GM19238 (cell line): ENCODE measurements around the gene TIE1.
A peak's percentile ranks its signal among the peaks of the same experiment; 100 is the strongest.

ENCODE experiments used
- DNase-seq: peaks from one replicate; pipeline ENCODE4 v3.0.0; 2011; ENCODE audit warnings: low spot score; ENCODE audit not compliant: insufficient read length

Gene TIE1

DNA sequence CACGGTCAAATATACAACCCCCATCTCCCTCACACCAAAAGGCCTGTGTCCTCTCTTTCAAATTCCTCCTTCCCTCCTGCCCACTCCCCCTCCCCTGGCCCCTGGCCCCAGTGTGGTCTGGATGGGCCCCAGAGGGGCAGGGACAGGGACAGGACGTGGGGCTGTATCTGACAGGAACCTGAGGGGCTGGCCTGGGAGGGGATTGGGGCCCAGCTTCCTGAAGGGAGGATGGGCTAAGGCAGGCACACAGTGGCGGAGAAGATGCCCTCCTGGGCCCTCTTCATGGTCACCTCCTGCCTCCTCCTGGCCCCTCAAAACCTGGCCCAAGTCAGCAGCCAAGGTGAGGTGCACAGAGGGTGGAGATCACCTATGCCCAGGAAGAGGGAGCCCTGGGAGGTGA lies 36.8 kb downstream of the TIE1 start, which contains the start of gene MPL:
Gene MPL (plus strand): TSS at position 231 of the 400 bp plus-strand sequence. CDS start 31 bp downstream, at position 262.
- DNase-seq = no peak

DNA sequence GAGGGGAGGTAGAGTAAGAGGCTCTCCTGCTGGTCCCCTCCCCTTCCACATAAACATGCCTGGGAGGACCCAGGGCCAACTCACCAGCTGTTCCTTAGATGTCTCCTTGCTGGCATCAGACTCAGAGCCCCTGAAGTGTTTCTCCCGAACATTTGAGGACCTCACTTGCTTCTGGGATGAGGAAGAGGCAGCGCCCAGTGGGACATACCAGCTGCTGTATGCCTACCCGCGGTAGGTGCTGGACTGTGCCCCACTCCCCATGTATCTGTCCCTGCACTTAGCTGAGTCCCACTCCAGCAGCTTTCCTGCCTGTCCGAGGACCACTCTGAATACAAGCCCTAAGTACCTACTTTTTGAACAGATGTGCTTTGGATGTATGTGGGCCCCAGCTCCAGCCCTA lies 37.2 kb downstream of the TIE1 start:
- DNase-seq = no peak

DNA sequence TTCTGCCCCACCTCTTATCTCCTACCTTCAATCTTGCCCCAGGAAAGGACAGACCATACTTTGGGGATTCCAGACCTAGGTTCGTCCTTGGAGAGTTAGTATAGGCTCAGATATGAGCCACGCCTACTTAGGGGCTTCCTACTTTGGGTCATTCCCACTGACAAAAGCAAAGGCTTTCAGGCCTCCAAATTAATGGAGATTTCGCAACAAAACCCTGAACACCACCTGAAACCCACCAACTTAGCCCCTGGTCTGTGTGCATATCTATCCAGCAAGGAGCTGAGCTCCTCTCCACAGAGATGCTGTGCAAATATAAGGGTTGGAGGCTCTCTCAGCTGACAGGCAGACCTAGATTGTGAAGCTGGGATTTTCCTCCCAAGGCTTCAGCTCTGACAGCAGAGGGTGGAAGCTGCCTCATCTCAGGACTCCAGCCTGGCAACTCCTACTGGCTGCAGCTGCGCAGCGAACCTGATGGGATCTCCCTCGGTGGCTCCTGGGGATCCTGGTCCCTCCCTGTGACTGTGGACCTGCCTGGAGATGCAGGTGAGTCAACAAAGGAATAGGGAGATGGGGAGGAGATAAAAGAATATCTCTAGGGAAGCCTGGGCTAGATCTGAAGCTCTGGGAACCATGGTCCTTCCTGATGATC lies 38.9 kb downstream of the TIE1 start:
- no peak for DNase-seq

DNA sequence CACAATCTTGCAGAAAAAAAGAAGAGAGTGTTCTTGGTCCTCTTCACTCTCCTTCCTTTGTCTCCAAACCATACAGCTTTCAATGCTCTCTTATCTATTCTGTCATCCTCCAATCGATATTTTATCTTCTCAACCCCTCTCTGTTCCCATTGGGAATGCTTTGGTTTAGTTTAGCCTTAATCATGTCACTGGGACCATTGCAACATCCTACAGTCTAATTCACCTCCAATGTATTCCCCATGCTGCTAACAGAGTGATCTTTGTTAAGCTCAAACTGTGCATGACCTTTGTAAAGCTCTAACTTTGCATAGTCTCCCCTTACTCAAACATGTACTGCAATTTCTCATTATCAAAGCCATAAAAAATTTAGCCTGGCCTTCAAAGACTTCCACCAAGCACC lies 39.8 kb downstream of the TIE1 start:
- no peak for DNase-seq

DNA sequence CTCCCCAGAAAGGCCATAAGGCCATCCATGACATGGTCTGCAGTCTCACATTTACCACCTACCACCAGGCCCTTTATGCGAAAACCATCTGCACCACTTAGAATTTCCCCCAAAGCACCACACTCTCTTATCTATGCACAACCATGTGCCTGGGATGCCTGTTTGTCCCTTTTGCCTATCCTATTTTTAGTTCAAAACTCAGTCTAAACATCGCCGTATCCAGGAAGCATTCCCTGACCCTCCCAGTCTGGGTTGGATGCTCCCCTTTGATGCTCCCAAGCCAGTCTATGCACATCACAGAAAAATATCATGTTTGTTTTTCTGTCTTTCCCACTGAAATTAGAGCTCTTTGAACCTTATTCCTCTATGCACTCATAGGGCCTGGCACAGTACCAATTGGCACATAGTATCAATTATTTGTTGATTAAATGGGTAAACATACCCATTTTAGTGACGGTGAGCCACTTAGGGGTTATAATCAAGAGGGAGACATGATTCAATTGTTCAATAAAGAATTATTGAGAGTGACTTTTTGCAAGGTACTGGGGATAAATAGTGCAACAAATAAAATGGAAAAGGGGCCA lies 43.6 kb downstream of the TIE1 start:
- DNase-seq = no peak

DNA sequence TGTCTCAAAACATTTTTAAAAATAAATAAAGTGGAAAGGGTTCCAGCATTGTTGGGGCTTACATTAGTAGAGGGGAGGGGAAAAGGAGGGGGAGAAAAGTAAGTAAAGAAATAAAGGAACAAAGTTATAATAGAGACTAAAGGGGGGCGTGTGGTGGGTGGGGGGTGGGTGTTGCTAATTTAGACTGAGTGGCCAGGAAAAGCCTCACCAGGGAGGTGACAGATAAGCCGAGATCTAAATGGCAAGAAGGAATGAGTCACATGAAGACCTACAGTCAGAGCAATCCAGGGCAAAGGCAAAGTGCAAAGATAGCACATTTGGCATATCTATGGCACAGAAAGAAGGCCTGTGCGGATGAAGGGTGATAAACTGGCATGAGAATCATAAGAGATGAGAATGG lies 44.3 kb downstream of the TIE1 start:
- no peak for DNase-seq

DNA sequence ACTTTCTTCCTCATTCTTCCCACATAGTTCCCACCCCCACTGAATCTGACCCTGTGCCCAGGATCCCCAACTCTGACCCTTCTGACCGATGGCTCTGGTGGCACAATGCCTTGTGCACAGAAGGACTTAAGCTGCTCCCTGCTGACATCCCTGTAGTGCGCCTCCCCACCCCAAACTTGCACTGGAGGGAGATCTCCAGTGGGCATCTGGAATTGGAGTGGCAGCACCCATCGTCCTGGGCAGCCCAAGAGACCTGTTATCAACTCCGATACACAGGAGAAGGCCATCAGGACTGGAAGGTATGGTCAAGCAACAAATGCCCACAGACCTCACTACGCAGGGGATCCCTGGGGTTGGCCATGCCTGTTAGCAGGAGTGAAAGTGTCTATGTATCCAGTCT lies 45.9 kb downstream of the TIE1 start:
- DNase-seq = no peak

DNA sequence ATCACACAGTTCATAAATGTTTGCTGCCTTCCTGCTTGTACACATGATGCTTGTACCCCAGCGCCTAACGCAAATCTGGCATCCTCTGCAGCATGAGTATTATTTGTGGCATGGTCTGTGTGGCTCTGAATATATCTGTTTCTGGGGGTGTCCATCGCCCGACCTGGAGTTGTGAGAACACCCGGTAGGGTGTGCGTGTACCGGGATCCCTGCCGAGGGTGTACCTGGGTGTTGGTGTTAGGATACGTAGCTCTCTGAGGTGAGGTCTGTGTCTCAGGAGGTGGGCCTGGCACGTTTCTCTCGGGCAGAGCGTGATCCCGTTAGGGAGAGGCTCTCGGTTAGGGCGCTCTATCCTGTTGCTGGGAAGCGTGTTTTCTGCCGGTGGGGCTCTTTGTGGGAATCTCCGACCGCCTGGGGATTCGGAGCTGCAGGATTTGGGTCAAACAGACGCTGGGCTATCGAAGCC lies 47.6 kb downstream of the TIE1 start:
- no peak for DNase-seq

DNA sequence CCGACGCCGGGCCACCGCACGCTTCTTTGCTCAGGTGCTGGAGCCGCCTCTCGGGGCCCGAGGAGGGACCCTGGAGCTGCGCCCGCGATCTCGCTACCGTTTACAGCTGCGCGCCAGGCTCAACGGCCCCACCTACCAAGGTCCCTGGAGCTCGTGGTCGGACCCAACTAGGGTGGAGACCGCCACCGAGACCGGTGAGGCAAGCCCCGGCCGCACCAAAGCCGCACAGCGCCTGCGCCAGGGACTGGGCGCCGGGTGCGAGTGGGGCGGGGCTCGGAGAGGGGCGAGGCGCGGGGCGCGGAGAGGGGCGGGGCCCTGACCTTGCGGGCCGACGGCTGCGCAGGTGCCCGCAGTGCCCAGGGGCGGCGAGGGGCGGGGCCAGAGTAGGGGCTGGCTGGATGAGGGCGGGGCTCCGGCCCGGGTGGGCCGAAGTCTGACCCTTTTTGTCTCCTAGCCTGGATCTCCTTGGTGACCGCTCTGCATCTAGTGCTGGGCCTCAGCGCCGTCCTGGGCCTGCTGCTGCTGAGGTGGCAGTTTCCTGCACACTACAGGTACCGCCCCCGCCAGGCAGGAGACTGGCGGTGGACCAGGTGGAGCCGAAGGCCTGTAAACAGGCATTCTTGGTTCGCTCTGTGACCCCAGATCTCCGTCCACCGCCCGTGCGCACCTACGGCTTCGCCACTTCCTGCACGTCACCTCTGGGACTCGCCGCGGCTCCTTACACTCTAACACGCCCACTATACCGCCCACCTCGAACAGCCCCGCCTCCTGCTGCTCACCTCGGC lies 48.2 kb downstream of the TIE1 start:
- peak; percentile 35 for DNase-seq

DNA sequence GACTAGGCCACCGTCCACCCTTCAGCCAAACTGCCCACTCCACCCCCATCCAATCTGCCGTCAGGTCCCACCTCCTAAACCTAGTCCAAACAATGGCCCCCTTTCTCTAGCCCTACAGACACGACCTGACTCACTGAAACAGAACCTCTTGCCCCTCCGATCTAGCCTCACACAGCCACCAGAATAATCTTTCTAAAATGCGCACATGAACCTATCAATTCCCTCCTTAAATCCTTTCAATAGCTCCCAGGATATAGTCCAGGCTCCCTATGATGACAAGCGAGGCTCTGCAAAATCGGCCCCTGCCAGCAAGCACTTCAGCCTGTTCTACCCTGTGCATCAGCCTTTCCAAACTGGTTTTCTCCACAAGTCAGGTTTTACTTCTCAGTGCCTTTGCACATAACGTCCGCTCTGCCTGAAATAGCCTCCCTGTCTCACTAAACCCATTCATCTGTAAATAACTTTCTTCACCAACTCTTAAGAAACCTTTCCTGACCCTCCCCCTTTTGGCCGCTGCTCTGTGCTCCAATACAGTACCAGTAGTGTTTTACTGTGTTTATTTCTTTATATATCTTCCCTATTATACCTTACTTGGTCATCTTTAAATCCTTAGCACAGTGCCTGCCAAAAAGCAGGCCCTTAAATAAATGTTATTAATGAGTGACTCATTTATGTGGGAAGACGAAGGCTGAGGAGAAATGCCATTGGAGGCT lies 49.0 kb downstream of the TIE1 start:
- DNase-seq = no peak

DNA sequence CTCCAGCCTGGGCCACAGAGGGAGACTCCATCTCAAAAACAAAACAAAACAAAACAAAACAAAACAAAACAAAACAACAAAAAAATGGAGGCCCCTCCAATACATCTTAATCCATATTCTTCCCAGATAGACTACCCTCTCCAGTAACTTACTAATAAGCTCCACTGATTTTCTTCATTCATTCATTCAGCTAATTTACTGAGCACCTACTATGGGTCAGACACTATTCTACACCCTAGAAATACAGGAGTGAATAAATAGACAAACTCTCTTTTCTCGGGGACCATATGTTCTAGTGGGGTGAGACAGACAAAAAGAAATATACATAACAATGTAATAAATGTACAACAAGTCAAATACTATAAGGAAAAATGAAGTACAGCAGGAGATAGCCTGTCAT lies 50.2 kb downstream of the TIE1 start:
- no peak for DNase-seq

DNA sequence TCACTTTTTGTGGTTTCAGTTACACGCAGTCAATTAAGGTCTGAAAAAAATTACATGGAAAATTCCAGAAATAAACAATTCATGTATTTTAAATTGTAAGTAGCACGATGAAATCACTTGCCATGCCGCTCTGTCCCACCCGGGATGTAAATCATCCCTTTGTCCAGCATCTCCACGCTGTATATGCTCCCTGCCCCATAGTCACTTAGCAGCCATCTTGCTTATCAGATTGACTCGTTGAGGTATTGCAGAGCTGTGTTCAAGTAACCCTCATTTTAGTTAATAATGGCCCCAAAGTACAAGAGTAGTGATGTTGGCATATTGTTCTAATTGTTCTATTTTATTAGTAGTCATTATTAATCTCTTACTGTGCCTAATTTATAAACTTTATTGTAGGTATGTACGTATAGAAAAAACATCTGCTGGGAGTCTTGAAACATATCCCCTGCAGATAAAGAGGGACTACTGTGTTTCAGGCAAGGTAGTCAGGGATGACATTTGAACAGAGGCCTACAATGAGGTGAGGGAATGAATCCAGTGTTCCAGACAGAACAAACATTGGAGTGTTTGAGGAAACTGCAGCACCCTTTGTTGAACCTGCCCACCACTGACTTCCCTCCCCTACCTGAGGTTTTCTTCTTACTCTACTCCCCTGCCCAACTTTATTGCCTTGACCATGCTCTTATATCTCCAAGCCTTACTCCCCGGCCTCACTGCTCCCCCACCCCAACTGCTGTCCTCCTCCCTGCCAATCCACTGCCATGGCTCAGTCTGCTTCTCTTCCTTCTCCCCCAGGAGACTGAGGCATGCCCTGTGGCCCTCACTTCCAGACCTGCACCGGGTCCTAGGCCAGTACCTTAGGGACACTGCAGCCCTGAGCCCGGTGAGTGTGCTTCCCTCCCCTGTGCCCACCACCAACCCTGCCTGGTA lies 50.9 kb downstream of the TIE1 start:
- no peak for DNase-seq

DNA sequence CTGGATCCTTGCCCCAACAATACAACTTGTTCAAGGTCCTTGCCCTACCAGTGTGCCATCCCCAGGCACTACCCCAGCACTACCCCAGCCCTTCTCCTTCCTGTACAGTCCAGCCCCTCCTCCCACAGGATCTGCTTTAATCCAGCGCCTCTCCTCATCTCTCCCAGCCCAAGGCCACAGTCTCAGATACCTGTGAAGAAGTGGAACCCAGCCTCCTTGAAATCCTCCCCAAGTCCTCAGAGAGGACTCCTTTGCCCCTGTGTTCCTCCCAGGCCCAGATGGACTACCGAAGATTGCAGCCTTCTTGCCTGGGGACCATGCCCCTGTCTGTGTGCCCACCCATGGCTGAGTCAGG lies 51.5 kb downstream of the TIE1 start:
- DNase-seq = no peak

DNA sequence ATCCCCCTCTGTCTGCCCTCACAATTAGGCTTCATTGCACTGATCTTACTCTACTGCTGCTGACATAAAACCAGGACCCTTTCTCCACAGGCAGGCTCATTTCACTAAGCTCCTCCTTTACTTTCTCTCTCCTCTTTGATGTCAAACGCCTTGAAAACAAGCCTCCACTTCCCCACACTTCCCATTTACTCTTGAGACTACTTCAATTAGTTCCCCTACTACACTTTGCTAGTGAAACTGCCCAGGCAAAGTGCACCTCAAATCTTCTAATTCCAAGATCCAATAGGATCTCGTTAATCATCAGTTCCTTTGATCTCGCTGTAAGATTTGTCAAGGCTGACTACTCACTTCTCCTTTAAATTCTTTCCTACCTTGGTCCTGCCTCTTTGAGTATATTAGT lies 52.1 kb downstream of the TIE1 start:
- DNase-seq = no peak

DNA sequence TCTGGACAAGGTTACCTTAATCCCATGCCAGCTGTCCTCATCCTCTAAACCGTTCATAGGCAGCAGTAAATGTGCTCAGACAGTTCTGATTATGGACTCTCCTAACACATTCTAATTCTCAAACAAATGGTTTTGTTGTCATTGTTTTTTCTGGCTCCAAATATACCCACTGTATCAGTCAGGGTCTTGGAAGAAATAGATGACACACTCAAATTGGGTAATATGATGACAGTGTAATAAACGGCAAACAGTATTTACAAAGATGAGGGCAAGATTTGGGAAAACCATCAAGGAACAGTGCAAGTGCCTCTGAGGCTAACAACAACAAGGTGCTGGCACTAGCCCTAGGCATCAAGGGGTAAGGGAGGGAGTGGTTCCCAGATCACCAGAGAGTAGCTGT lies 53.7 kb downstream of the TIE1 start:
- no peak for DNase-seq

DNA sequence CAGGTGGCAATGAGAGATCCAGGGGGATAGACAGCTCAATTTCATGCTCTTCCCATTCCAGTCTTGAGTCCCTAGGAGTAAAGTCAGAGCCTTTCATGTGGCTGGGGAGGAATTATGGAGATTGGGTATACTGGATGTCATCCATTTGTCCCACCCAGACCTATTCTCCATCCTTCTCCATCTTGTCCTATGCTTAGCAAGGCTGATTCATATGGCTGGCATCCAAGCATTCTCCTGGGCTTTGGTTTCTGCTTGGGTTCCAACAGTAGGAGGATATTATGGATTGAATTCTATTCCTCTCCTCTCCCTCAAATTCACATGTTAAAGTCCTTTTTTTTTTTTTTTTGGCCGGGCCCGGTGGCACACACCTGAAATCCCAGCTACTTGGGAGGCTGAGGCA lies 54.2 kb downstream of the TIE1 start:
- no peak for DNase-seq

DNA sequence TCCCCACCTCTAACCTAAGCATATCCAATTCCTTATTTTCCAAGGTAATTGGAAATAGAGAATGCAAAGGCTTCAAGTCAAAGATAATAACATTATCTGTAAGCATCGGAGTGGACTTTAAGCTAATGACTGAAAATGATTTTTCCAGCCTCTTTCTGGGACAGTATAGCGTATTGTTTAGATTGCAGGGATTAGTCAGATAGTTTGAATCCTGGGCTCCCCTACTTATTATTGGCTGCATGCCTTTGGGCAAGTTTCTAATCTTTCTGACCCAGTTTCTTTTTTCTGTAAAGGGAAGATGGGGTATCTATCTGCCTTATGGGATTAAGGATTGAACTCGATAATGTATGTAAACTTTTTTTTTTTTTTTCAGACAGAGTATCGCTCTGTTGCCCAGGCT lies 56.5 kb downstream of the TIE1 start:
- no peak for DNase-seq

DNA sequence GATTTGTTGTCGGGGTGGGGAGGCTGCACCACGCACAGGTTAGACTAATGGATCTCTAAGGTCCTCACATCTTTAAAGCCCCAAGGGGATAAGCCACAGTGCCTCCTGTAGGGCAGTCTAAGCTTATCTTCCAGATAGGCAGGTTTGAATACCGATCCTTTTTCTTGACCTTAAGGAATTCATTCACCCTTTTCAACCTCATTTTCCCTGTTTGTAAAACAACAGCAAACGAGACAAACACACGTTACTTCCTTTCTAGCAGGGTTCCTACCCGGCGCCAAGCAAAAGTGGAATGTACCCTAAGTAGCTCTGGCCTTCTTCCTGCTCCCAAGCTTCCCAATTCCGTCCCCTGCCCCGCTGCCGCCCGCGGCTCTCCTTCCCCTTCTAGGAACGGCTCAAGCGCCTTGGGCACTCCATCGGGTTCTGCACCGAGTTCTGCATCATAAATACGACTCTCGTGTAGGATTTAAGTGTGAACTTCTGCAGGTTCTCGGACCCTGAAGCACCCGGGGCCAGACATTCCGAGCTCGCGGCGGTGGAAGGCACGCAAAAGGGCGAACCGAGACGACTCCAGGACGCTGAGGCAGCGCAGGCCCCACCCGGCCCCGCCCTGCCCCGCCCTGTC lies 57.5 kb downstream of the TIE1 start:
- DNase-seq = peak; percentile 40

DNA sequence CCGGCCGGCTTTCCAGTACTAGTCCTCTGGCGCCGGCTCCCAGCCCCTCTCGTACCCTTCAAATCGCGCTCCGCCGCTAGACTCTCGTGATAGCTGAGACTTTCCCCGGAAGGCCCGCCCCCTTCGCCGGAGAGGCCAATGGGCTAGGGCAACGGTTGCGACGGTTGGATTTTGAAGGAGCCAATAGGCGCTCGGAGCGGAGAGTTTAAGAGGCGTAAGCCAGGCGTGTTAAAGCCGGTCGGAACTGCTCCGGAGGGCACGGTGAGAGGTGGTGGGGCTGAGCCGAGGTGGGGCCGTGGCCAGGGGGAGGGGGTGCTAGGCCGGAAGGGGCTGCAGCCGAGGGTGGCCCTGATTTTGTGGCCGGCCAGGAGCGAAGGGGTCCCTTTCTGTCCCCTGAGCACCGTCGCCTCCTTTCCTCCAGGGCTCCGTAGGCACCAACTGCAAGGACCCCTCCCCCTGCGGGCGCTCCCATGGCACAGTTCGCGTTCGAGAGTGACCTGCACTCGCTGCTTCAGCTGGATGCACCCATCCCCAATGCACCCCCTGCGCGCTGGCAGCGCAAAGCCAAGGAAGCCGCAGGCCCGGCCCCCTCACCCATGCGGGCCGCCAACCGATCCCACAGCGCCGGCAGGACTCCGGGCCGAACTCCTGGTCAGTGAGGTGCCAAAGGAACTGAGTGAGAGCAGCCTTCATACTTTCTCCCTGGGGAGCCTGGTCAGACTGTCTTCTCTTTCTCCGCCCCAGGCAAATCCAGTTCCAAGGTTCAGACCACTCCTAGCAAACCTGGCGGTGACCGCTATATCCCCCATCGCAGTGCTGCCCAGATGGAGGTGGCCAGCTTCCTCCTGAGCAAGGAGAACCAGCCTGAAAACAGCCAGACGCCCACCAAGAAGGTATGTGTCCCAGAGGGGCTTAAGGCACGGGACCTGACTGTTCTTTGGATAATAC lies 58.2 kb downstream of the TIE1 start, which contains the start of gene CDC20:
Gene CDC20 (plus strand): TSS at position 236 of the 948 bp plus-strand sequence. CDS start 235 bp downstream, at position 471.
- peak; percentile 89 for DNase-seq
